ENCODE results near the gene TASP1. TPM values are rescaled to one million over a fixed set of nuclear protein-coding genes. Genes with fewer than 3 reads are reported as not detected.
"Not testable (repeated sequence)": the region's sequence is repeated elsewhere in the genome, so short reads cannot be mapped to it uniquely, and the experiment has no call there.

The TASP1 gene
- total and polyA plus RNA-seq, 9 donors, result 5.8 to 10.7 (median 6.8) TPM

GRCh38 chr20:13392391-13392790 is 246.3 kb downstream of the TASP1 start:
- Histone ChIP-seq H3K4me1 (ENCODE audit: control insufficient read depth, insufficient read depth, low read length) (no peaks in the 10 kb centered on the region), H3K4me3 (ENCODE audit: low read length) (no peak overlapping the region), H3K27me3 (ENCODE audit: control insufficient read depth, insufficient read depth, low read length) (no peaks in the 10 kb centered on the region), H3K27ac (ENCODE audit: low read length) (no peak overlapping the region), H3K36me3 (ENCODE audit: control insufficient read depth, insufficient read depth, low read length) (peaks cover 4% of the 10 kb centered on the region), H3K9me3 (replicated peaks; ENCODE audit: control insufficient read depth, low read depth, low read length) (no peaks in the 10 kb centered on the region)
- WGBS (ENCODE audit: insufficient coverage), result 83% methylated on average over 1 of the region's 5 CpGs
- DNase-seq, result no peak

- no peak for DNase-seq
- no peak overlapping the region for H3K27ac ChIP-seq (ENCODE audit: low read length)
- no peaks in the 10 kb centered on the region for H3K27me3 ChIP-seq (ENCODE audit: control insufficient read depth, insufficient read depth, low read length)
- H3K4me3 ChIP-seq (ENCODE audit: low read length), result no peak overlapping the region
- peaks cover 4% of the 10 kb centered on the region for H3K36me3 ChIP-seq (ENCODE audit: control insufficient read depth, insufficient read depth, low read length)
- no peaks in the 10 kb centered on the region for H3K9me3 ChIP-seq (replicated peaks; ENCODE audit: control insufficient read depth, low read depth, low read length)
- no peaks in the 10 kb centered on the region for H3K4me1 ChIP-seq (ENCODE audit: control insufficient read depth, insufficient read depth, low read length)
- no CpG with 5 or more reads among the region's 3 CpGs for WGBS (ENCODE audit: insufficient coverage)
Measured at GRCh38 chr20:13389115-13389514, 249.6 kb downstream of the TASP1 start.

DNA sequence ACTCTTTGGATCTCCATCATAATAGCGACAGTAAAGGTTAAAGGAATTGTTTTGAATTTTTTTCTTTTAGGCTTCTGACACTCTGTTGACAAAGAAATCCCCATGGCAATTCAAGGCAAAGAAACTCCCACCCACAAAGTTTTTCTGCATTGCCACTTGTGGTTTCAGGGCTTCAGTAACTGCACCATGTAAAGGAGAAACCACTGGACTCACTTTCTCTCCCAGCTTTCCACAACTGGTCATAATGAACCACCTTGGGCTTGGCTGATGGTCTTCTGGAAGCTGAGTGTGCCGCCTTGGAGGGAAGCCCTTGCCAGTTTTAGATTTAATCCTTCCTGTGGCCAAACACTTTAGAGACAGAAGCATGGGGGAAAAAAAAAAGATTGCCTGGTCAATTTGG is 254.6 kb downstream of the TASP1 start:
- Histone ChIP-seq H3K4me3 (ENCODE audit: low read length) (no peak overlapping the region), H3K36me3 (ENCODE audit: control insufficient read depth, insufficient read depth, low read length) (peaks cover 4% of the 10 kb centered on the region), H3K4me1 (ENCODE audit: control insufficient read depth, insufficient read depth, low read length) (no peaks in the 10 kb centered on the region), H3K9me3 (replicated peaks; ENCODE audit: control insufficient read depth, low read depth, low read length) (peaks cover 16% of the 10 kb centered on the region), H3K27me3 (ENCODE audit: control insufficient read depth, insufficient read depth, low read length) (no peaks in the 10 kb centered on the region), H3K27ac (ENCODE audit: low read length) (no peak overlapping the region)
- no peak for DNase-seq
- 89% methylated on average over 1 of the region's 2 CpGs for WGBS (ENCODE audit: insufficient coverage)

GRCh38 chr20:13382786-13383185 is 255.9 kb downstream of the TASP1 start:
- no peak for DNase-seq
- no peaks in the 10 kb centered on the region for H3K27me3 ChIP-seq (ENCODE audit: control insufficient read depth, insufficient read depth, low read length)
- peaks cover 16% of the 10 kb centered on the region for H3K9me3 ChIP-seq (replicated peaks; ENCODE audit: control insufficient read depth, low read depth, low read length)
- peaks cover 4% of the 10 kb centered on the region for H3K36me3 ChIP-seq (ENCODE audit: control insufficient read depth, insufficient read depth, low read length)
- no peak overlapping the region for H3K4me3 ChIP-seq (ENCODE audit: low read length)
- 77% methylated on average over 3 of the region's 3 CpGs for WGBS (ENCODE audit: insufficient coverage)
- H3K27ac ChIP-seq (ENCODE audit: low read length), result no peak overlapping the region
- no peaks in the 10 kb centered on the region for H3K4me1 ChIP-seq (ENCODE audit: control insufficient read depth, insufficient read depth, low read length)

- not testable (repeated sequence) for DNase-seq; H3K4me1 ChIP-seq (ENCODE audit: control insufficient read depth, insufficient read depth, low read length); H3K36me3 ChIP-seq (ENCODE audit: control insufficient read depth, insufficient read depth, low read length); H3K27ac ChIP-seq (ENCODE audit: low read length); H3K27me3 ChIP-seq (ENCODE audit: control insufficient read depth, insufficient read depth, low read length); H3K4me3 ChIP-seq (ENCODE audit: low read length)
- 93% methylated on average over 3 of the region's 11 CpGs for WGBS (ENCODE audit: insufficient coverage)
- peaks cover 16% of the 10 kb centered on the region for H3K9me3 ChIP-seq (replicated peaks; ENCODE audit: control insufficient read depth, low read depth, low read length)
Measured at GRCh38 chr20:13380497-13381229, 258.1 kb downstream of the TASP1 start.

- Histone ChIP-seq H3K27ac (ENCODE audit: low read length) (no peak overlapping the region), H3K4me3 (ENCODE audit: low read length) (no peak overlapping the region), H3K36me3 (ENCODE audit: control insufficient read depth, insufficient read depth, low read length) (no peaks in the 10 kb centered on the region), H3K4me1 (ENCODE audit: control insufficient read depth, insufficient read depth, low read length) (no peaks in the 10 kb centered on the region), H3K27me3 (ENCODE audit: control insufficient read depth, insufficient read depth, low read length) (no peaks in the 10 kb centered on the region), H3K9me3 (replicated peaks; ENCODE audit: control insufficient read depth, low read depth, low read length) (no peaks in the 10 kb centered on the region)
- DNase-seq, result no peak
Measured at GRCh38 chr20:13373400-13373799, 265.3 kb downstream of the TASP1 start.

GRCh38 chr20:13364278-13365170 is 274.2 kb downstream of the TASP1 start:
- WGBS (ENCODE audit: insufficient coverage), result 81% methylated on average over 2 of the region's 6 CpGs
- H3K27ac ChIP-seq (ENCODE audit: low read length), result no peak overlapping the region
- no peaks in the 10 kb centered on the region for H3K36me3 ChIP-seq (ENCODE audit: control insufficient read depth, insufficient read depth, low read length)
- no peaks in the 10 kb centered on the region for H3K4me1 ChIP-seq (ENCODE audit: control insufficient read depth, insufficient read depth, low read length)
- H3K27me3 ChIP-seq (ENCODE audit: control insufficient read depth, insufficient read depth, low read length), result no peaks in the 10 kb centered on the region
- DNase-seq, result no peak
- no peaks in the 10 kb centered on the region for H3K9me3 ChIP-seq (replicated peaks; ENCODE audit: control insufficient read depth, low read depth, low read length)
- H3K4me3 ChIP-seq (ENCODE audit: low read length), result no peak overlapping the region

DNA sequence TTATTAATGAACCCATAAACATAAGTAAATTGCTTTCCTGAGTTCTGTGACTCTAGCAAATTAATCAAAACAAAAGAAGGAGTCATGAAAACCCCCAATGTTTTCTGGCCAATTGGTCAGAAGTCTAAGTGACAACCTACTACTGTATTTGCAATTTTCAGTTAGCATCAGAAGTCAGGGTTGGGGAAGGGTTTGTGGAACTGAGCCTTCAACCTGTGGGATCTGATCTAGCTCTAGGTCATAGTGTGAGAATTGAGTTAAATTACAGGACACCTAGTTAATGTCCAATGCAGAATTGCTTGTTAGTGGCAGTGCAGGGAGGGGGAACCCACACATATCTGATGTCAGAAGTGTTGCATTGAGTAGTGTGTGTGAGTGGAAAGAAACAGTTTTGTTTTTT is 275.3 kb downstream of the TASP1 start:
- no peaks in the 10 kb centered on the region for H3K4me1 ChIP-seq (ENCODE audit: control insufficient read depth, insufficient read depth, low read length)
- H3K36me3 ChIP-seq (ENCODE audit: control insufficient read depth, insufficient read depth, low read length), result no peaks in the 10 kb centered on the region
- H3K9me3 ChIP-seq (replicated peaks; ENCODE audit: control insufficient read depth, low read depth, low read length), result no peaks in the 10 kb centered on the region
- H3K27ac ChIP-seq (ENCODE audit: low read length), result no peak overlapping the region
- no peak for DNase-seq
- no peaks in the 10 kb centered on the region for H3K27me3 ChIP-seq (ENCODE audit: control insufficient read depth, insufficient read depth, low read length)
- no peak overlapping the region for H3K4me3 ChIP-seq (ENCODE audit: low read length)

DNA sequence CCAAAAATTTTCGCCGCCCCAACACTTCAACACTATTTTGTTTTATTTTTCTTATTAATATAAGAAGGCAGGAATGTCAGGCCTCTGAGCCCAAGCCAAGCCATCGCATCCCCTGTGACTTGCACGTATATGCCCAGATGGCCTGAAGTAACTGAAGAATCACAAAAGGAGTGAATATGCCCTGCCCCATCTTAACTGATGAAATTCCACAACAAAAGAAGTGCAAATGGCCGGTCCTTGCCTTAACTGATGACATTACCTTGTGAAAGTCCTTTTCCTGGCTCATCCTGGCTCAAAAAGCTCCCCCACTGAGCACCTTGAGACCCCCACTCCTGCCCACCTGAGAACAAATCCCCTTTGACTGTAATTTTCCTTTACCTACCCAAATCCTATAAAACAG is 276.6 kb downstream of the TASP1 start:
- 80% methylated on average over 1 of the region's 5 CpGs for WGBS (ENCODE audit: insufficient coverage)
- not testable (repeated sequence) for H3K36me3 ChIP-seq (ENCODE audit: control insufficient read depth, insufficient read depth, low read length)

DNA sequence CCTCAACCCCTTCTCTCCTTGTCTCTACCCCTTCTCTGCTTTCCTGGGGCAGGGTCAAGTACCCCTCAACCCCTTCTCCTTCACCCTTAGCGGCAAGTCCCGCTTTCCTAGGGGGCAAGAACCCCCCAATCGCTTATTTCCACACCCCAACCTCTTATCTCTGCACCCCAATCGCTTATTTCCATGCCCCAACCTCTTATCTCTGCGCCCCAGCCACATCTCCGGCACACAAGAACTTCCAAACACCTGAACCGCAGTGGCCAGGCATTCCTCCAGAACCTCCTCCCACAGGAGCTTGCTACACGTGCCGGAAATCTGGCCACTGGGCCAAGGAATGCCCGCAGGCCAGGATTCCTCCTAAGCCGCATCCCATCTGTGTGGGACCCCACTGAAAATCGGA is 279.8 kb downstream of the TASP1 start:
- no CpG with 5 or more reads among the region's 12 CpGs for WGBS (ENCODE audit: insufficient coverage)
- not testable (repeated sequence) for H3K27ac ChIP-seq (ENCODE audit: low read length); H3K4me3 ChIP-seq (ENCODE audit: low read length); H3K9me3 ChIP-seq (replicated peaks; ENCODE audit: control insufficient read depth, low read depth, low read length); H3K4me1 ChIP-seq (ENCODE audit: control insufficient read depth, insufficient read depth, low read length); H3K27me3 ChIP-seq (ENCODE audit: control insufficient read depth, insufficient read depth, low read length); H3K36me3 ChIP-seq (ENCODE audit: control insufficient read depth, insufficient read depth, low read length); DNase-seq

More for the DNA sequence above, 276.6 kb downstream of the TASP1 start:
- H3K9me3 ChIP-seq (replicated peaks; ENCODE audit: control insufficient read depth, low read depth, low read length); H3K27me3 ChIP-seq (ENCODE audit: control insufficient read depth, insufficient read depth, low read length); H3K4me3 ChIP-seq (ENCODE audit: low read length); H3K4me1 ChIP-seq (ENCODE audit: control insufficient read depth, insufficient read depth, low read length); H3K27ac ChIP-seq (ENCODE audit: low read length); DNase-seq: not testable (repeated sequence)
